ENCODE measurements around the gene MRPL27. TPM values are rescaled to one million over a fixed set of nuclear protein-coding genes. Genes with fewer than 3 reads are reported as not detected.

MRPL27 gene
- total and polyA plus RNA-seq, 2 of the 4 experiments (the other 2 are of a cell fraction), result 176 to 202 TPM

- no peak overlapping the region for H3K4me2 ChIP-seq (ENCODE audit: low read depth, low read length)
- intact Hi-C loops (cut with micrococcal nuclease) (no loop called here), in situ Hi-C loops (cut with MboI; ENCODE audit: low sequenced_read_pairs) (no loop called here), dilution Hi-C loops (cut with HindIII; ENCODE audit: low sequenced_read_pairs, unreplicated experiment) (no loop called here)
- POLR2A ChIA-PET (ENCODE audit: unreplicated experiment), result no interaction called here
- peaks cover 20% of the 10 kb centered on the region for H4K20me1 ChIP-seq (ENCODE audit: insufficient read depth, low read length)
- H2AFZ ChIP-seq (replicated peaks; ENCODE audit: low read length, poor library complexity), result no peak overlapping the region
- H2BK15ac ChIP-seq (ENCODE audit: low read depth, low read length), result no peak overlapping the region
- TF ChIP-seq SMC3 (IDR thresholded peaks at IDR 0.05; ENCODE audit: low read depth, low read length) (no peak), RCOR1 (IDR thresholded peaks at IDR 0.05; ENCODE audit: insufficient replicate concordance, low read length) (no peak), RFX5 (IDR thresholded peaks at IDR 0.05; ENCODE audit: low read depth, low read length) (no peak), RAD21 (IDR thresholded peaks at IDR 0.05; ENCODE audit: low read length) (no peak), CTCF (conservative IDR thresholded peaks at IDR 0.05; ENCODE audit: low read depth, low read length) (no peak), CHD1 (IDR thresholded peaks at IDR 0.05; ENCODE audit: low read depth, low read length) (no peak), MXI1 (IDR thresholded peaks at IDR 0.05; ENCODE audit: borderline replicate concordance, low read depth, low read length) (no peak), MAFK (IDR thresholded peaks at IDR 0.05; ENCODE audit: low read depth, low read length) (no peak), POLR2A (IDR thresholded peaks at IDR 0.05; ENCODE audit: low read depth, low read length) (no peak), USF2 (IDR thresholded peaks at IDR 0.05; ENCODE audit: low read depth, low read length) (no peak), MAZ (IDR thresholded peaks at IDR 0.05; ENCODE audit: borderline replicate concordance, low read depth, low read length) (no peak), CEBPB (IDR thresholded peaks at IDR 0.05; ENCODE audit: low read depth, low read length) (no peak), FOS (IDR thresholded peaks at IDR 0.05; ENCODE audit: low read depth, low read length) (no peak), BHLHE40 (IDR thresholded peaks at IDR 0.05; ENCODE audit: low read depth, low read length) (no peak), ELK1 (IDR thresholded peaks at IDR 0.05; ENCODE audit: borderline replicate concordance, low read depth, low read length) (no peak)
- no peak overlapping the region for H3K27ac ChIP-seq (ENCODE audit: insufficient read depth, low read length)
- H2BK20ac ChIP-seq (ENCODE audit: low read depth, low read length), result no peak overlapping the region
- H3K79me1 ChIP-seq (ENCODE audit: low read depth in 1 of 2, low read length in 2 of 2), result peaks cover 9 to 34% of the 10 kb centered on the region in 2 experiments; a peak in 3 of 4 replicates
- no peak overlapping the region for H4K5ac ChIP-seq (ENCODE audit: low read depth, low read length)
- 98% methylated on average over 8 of the region's 13 CpGs; no CpG with 5 or more reads in 1 of the 2 experiments for WGBS, 2 experiments (ENCODE audit: extremely low coverage in 2 of 2, insufficient read length in 1 of 2)
- peaks cover 8% of the 10 kb centered on the region; the same call in 1 of the 2 replicates for H3K9me1 ChIP-seq (ENCODE audit: insufficient read depth, low read length)
- H3K4me1 ChIP-seq (ENCODE audit: control insufficient read depth, insufficient read depth, low read length), result no peaks in the 10 kb centered on the region
- BruUV-seq (replicated peaks), result no TSS peak
- H4K91ac ChIP-seq (ENCODE audit: insufficient read depth, low read depth, low read length), result no peak overlapping the region
- H3K9ac ChIP-seq (ENCODE audit: low read depth, low read length), result no peak overlapping the region
- H2AK9ac ChIP-seq (replicated peaks; ENCODE audit: low read depth, low read length, poor library complexity), result no peak overlapping the region
- H3K56ac ChIP-seq (ENCODE audit: extremely low read depth, insufficient read depth, low read length), result no peak overlapping the region
- no peaks in the 10 kb centered on the region for H3K27me3 ChIP-seq (ENCODE audit: control insufficient read depth, insufficient read depth, low read length)
- no peaks in the 10 kb centered on the region for H3K9me3 ChIP-seq (ENCODE audit: control insufficient read depth, insufficient read depth, low read length)
- H3K18ac ChIP-seq (ENCODE audit: low read depth, low read length), result no peak overlapping the region
- H3K4me3 ChIP-seq (ENCODE audit: insufficient read depth, low read depth, low read length), result no peak overlapping the region
- no peak overlapping the region for H2BK120ac ChIP-seq (ENCODE audit: low read depth, low read length)
- CTCF ChIA-PET, result no interaction called here
- H4K8ac ChIP-seq (ENCODE audit: low read depth in 2 of 2, low read length in 2 of 2), result no peak overlapping the region
- H2AK5ac ChIP-seq (ENCODE audit: low read depth, low read length), result no peak overlapping the region
- no peak overlapping the region for H3K4ac ChIP-seq (ENCODE audit: low read depth, low read length)
- DNase-seq, result no peak
- H3K14ac ChIP-seq (replicated peaks; ENCODE audit: low read depth, low read length), result no peak overlapping the region
- ATAC-seq (ENCODE audit: low read depth), result no peak
- H3K36me3 ChIP-seq (ENCODE audit: control insufficient read depth, insufficient read depth, low read length), result peaks cover 62% of the 10 kb centered on the region
- no peak overlapping the region for H2BK5ac ChIP-seq (ENCODE audit: low read depth, low read length, poor library complexity, severe bottlenecking)
- no peak overlapping the region for H3K23ac ChIP-seq (ENCODE audit: low read depth, low read length)
These were observed 18.2 kb downstream of the MRPL27 start for GRCh38 chr17:50354776-50355175.
